Central memory CD4-positive, alpha-beta T cell (primary cell): ENCODE measurements around the gene CYP2A6.

ENCODE experiments used
- DNase-seq: peaks from one replicate; pipeline ENCODE4 v3.0.0; 2022

The CYP2A6 gene

GRCh38 chr19:40801426-40802299 is 48.6 kb downstream of the CYP2A6 start:
- no peak for DNase-seq

- no peak for DNase-seq
Observed at GRCh38 chr19:40800997-40801377, 49.3 kb downstream of the CYP2A6 start.

- DNase-seq, result no peak
Observed at GRCh38 chr19:40800339-40800996, 49.8 kb downstream of the CYP2A6 start.

- no peak for DNase-seq
Observed at GRCh38 chr19:40799558-40800338, 50.5 kb downstream of the CYP2A6 start.

GRCh38 chr19:40798683-40799557 is 51.3 kb downstream of the CYP2A6 start, which contains the start of gene EGLN2:
EGLN2 (plus strand) TSS chr19:40799191; CDS start chr19:40800573, 1,382 bp downstream.
- DNase-seq, result peak; percentile 100

GRCh38 chr19:40797963-40798682 is 52.1 kb downstream of the CYP2A6 start:
- DNase-seq, result peak; percentile 65

- DNase-seq, result no peak
Observed at GRCh38 chr19:40797166-40797962, 52.9 kb downstream of the CYP2A6 start.
